K562 (cell line): ENCODE data around the gene ACTN4. TPM values are rescaled to one million over a fixed set of nuclear protein-coding genes. Genes with fewer than 3 reads are reported as not detected.

Experiments
- ATAC-seq: fragments of 200-7000 bp; cut with Tn5 transposase; 3 replicates; pipeline ENCODE4 v1.9.1; 2020; ENCODE audit warnings: moderate library complexity
- BruUV-seq: library from RNA; stranded (reverse); fragments of 400-500 nt; replicated peaks from 2 replicates; lab custom pipeline; 2021; lab: Mats Ljungman, UMichigan
- CTCF ChIA-PET: fragments of 300-600 bp; formaldehyde crosslinking; extraction: SDS; loops from one replicate; lab custom pipeline; 2021; ENCODE audit warnings: low intra/inter-chr PET ratio; lab: Yijun Ruan, JAX
- POLR2A ChIA-PET: fragments of 300-600, 350-650 bp; sonication (Branson Sonifier 250); formaldehyde crosslinking; extraction: SDS; loops from one replicate; lab custom pipeline; 2021; ENCODE audit warnings: antibody characterized with exemption, inconsistent platforms; lab: Yijun Ruan, JAX
- DNase-seq, 4 experiments: peaks; one replicate each; pipeline versions ENCODE4 v3.0.0 to v3.0.0-alpha.2; 2011 to 2018; ENCODE audit warnings: low spot score in 3 of 4, mixed read lengths in 3 of 4; ENCODE audit errors: extremely low read depth in 1 of 4
- FAIRE-seq: peaks from 2 replicates; lab custom pipeline; 2011; peaks lifted over from hg19 to GRCh38; lab: Jason Lieb, UNC
- H2AFZ ChIP-seq: 2 replicates; pipeline ENCODE4 v1.6.0; 2011; ENCODE audit warnings: low read depth, low read length, control low read depth, inconsistent platforms
- H3K27ac ChIP-seq: fragments of 200-600 bp; 3 replicates; pipeline ENCODE4 v1.8.0; 2011; ENCODE audit warnings: low read depth, mild to moderate bottlenecking, control low read depth, inconsistent platforms, low read length, moderate library complexity, mixed read lengths; ENCODE audit errors: extremely low read depth
- H3K27me3 ChIP-seq, 2 experiments: fragments of 300-600 bp in 1 of 2; 2 replicates in 1 of 2; 3 replicates in 1 of 2; pipeline versions ENCODE4 v1.6.0 to v1.8.0; 2011; ENCODE audit warnings: inconsistent platforms in 2 of 2, low read length in 2 of 2, mild to moderate bottlenecking in 1 of 2, mixed read lengths in 1 of 2, moderate library complexity in 1 of 2; ENCODE audit not compliant: control insufficient read depth in 2 of 2, insufficient read depth in 2 of 2
- H3K36me3 ChIP-seq: fragments of 300-600 bp; 3 replicates; pipeline ENCODE4 v1.8.0; 2011; ENCODE audit warnings: mild to moderate bottlenecking, low read length, inconsistent platforms; ENCODE audit not compliant: control insufficient read depth, insufficient read depth
- H3K4me1 ChIP-seq, 2 experiments: fragments of 200-600 bp in 1 of 2; replicated peaks in 1 of 2; 2 replicates in 1 of 2; 3 replicates in 1 of 2; pipeline versions ENCODE4 v1.5.1 to v1.8.0; 2011; ENCODE audit warnings: inconsistent platforms in 2 of 2, low read length in 2 of 2, mild to moderate bottlenecking in 1 of 2, mixed read lengths in 1 of 2, moderate library complexity in 1 of 2; ENCODE audit not compliant: control insufficient read depth in 2 of 2, insufficient read depth in 2 of 2
- H3K4me2 ChIP-seq: 2 replicates; pipeline ENCODE4 v1.6.1; 2011; ENCODE audit warnings: low read length, control low read depth, inconsistent platforms, mixed read lengths; ENCODE audit not compliant: insufficient read depth
- H3K4me3 ChIP-seq: fragments of 200-600 bp; sonication (generic), shearing (Covaris generic); 2 replicates; pipeline ENCODE4 v1.5.1; 2016; ENCODE audit warnings: control low read depth, inconsistent platforms
- H3K79me2 ChIP-seq: fragments of 200-600 bp; 3 replicates; pipeline ENCODE4 v1.8.0; 2011; ENCODE audit warnings: low read length, inconsistent platforms; ENCODE audit not compliant: control insufficient read depth, insufficient read depth
- H3K9ac ChIP-seq, 2 experiments: 2 replicates each; pipeline versions ENCODE4 v1.6.0 to v1.6.1; 2011; ENCODE audit warnings: low read depth in 2 of 2, low read length in 2 of 2, control low read depth in 1 of 2, inconsistent platforms in 1 of 2, mild to moderate bottlenecking in 1 of 2, mixed read lengths in 1 of 2; ENCODE audit not compliant: insufficient read depth in 1 of 2
- H3K9me1 ChIP-seq: one replicate; pipeline ENCODE4 v1.6.0; 2011; ENCODE audit warnings: inconsistent platforms, mild to moderate bottlenecking, low read length, moderate library complexity; ENCODE audit not compliant: control insufficient read depth, insufficient read depth
- H3K9me3 ChIP-seq: replicated peaks from 2 replicates; pipeline ENCODE4 v1.5.1; 2011; ENCODE audit warnings: low read depth, low read length, inconsistent platforms; ENCODE audit not compliant: control insufficient read depth, insufficient read depth
- H4K20me1 ChIP-seq: replicated peaks from 2 replicates; pipeline ENCODE4 v1.6.1; 2011; ENCODE audit warnings: low read length, inconsistent platforms, mixed read lengths; ENCODE audit not compliant: control insufficient read depth, insufficient read depth
- NFE2 ChIP-seq: IDR thresholded peaks from 2 replicates; pipeline ENCODE4 v1.6.1; 2014; ENCODE audit warnings: antibody characterized with exemption, low read depth
- ZBED1 ChIP-seq: IDR thresholded peaks from 2 replicates; pipeline ENCODE4 v1.6.1; 2014
- WGBS: fragments of 100-300 bp; shearing (Covaris generic); methylation state at CpG from one replicate; pipeline ENCODE4 v1.1.6; 2016; ENCODE audit warnings: low coverage, mixed read lengths; ENCODE audit not compliant: insufficient coverage; ENCODE audit errors: missing lambda C conversion rate; 5-methylcytosine and 5-hydroxymethylcytosine counted together
- in situ Hi-C: fragments of 300-500 bp; cut with MboI; formaldehyde crosslinking; loops from 4 replicates; pipeline ENCODE4 v1.15.0; 2018; ENCODE audit warnings: inconsistent platforms, mixed read lengths
- intact Hi-C: fragments of 100-400 bp; cut with micrococcal nuclease; formaldehyde crosslinking; loops from 2 replicates; pipeline ENCODE4 v1.14.2; 2022
- polyA plus RNA-seq, 8 experiments: library from polyadenylated mRNA; depleted of rRNA in 4 of 8; stranded (reverse) in 5 of 8; unstranded in 3 of 8; fragments of >200 nt; fragmentation: Nextera tagmentation in 2 of 8; fragmentation: Illumina TruSeq in 1 of 8; extraction: Ambion mirVana in 2 of 8; extraction: Trizol in 1 of 8; gene quantifications; 2 replicates each; pipeline versions ENCODE4 v1.2.1 to v1.2.3, GENCODE V29; 2011 to 2014; ENCODE audit warnings: inconsistent platforms in 1 of 8, missing spikeins in 1 of 8
- total RNA-seq, 7 experiments: library from RNA; depleted of rRNA in 6 of 7; stranded (reverse); fragments of >200 nt in 6 of 7; fragmentation: Illumina TruSeq in 2 of 7; extraction: Trizol in 2 of 7; gene quantifications; 2 replicates each; pipeline versions ENCODE4 v1.2.1 to v1.2.3, GENCODE V29; 2011 to 2021; ENCODE audit warnings: low replicate concordance in 1 of 7
- TF ChIP-seq, protein P1 (sequence below), 2 experiments: fragments of 450-650 bp; IDR thresholded peaks; 2 replicates each; pipeline ENCODE4 v1.6.1; 2016; ENCODE audit warnings: mild to moderate bottlenecking in 2 of 2, borderline replicate concordance in 1 of 2, low read depth in 1 of 2, moderate library complexity in 1 of 2

ACTN4 gene
- total and polyA plus RNA-seq, 9 of the 15 experiments (the other 6 are each of a cell fraction or from before 2014, with no cell fraction given): 3.1 to 385 (median 125) TPM

DNA sequence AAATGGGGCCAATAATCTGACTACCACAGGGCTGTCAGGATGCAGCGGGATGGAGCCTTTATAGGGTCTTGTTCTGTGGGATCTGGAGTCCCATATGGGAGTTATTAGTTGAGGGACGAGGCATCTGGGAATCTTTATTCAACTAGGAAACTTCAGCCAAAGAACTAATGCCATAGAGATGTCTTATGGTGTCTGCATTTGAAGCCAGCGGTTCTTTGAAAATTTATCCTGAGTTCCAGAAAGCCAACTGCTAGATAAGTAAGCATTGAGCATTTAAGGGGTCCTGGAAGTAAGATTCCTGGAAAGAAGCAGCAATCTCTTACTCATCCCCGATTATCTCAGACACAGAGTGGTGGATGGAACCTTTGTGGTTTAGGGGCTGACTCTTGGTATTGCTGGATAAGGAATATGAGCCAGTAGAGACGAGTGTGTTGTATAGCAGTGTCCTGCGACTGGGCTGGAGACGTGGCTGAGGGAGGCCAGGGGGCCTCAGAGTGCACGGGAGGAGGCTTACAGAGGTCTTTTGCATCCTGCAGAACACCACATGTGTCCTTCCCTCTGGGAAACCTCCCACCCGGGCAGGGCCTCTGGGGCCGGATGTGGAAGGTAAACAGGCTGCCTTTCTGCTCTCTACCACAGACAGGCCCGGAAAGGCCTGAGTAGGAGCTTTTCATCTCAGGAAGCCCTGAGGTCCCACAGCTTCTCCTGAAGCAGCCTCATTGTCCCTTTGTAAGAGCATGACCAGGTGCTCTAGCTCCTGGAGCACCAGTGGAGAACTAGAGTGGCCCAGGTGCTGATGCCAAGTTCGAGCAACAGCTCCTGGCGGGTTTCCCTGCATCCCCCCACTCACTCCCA, 28.8 kb downstream of the ACTN4 start:
- ATAC-seq (peak; percentile 90), DNase-seq (peak; percentile 62 to 96 (median 83)), FAIRE-seq (peak; percentile 95)
- Histone ChIP-seq H3K4me3 (no peak overlapping the region; the same call in 1 of the 2 replicates), H3K27me3 (no peaks in the 10 kb centered on the region), H3K9me1 (peaks cover 3% of the 10 kb centered on the region), H3K4me2 (peak overlapping the region; percentile 77), H3K9me3 (no peaks in the 10 kb centered on the region), H4K20me1 (no peaks in the 10 kb centered on the region; the same call in 1 of the 2 replicates), H3K4me1 (peaks cover 53 to 79% of the 10 kb centered on the region in 2 experiments), H3K79me2 (peaks cover 90% of the 10 kb centered on the region), H2AFZ (no peak overlapping the region), H3K27ac (peak overlapping the region; percentile 89), H3K36me3 (peaks cover 56% of the 10 kb centered on the region), H3K9ac (peak overlapping the region; percentile 70 to 85)
- ChIA-PET POLR2A (interaction anchor here (0.6 to 3.1 kb wide), 5 partner anchors 10 to 340 kb away, joined by 3 to 31 read pairs (median 3); partner anchors contain the start of gene MAP4K1), CTCF (no interaction called here)
- under 1% methylated on average over 12 of the region's 13 CpGs for whole genome bisulfite sequencing
- no TSS peak for BruUV-seq
- intact Hi-C loops: loop anchor here (5.0 kb wide), 2 partner anchors 39 to 51 kb away; no protein-coding TSS in a partner anchor
- in situ Hi-C loops: no loop called here
- TF ChIP-seq NFE2: peak; percentile 67
- TF ChIP-seq, protein P1, sequence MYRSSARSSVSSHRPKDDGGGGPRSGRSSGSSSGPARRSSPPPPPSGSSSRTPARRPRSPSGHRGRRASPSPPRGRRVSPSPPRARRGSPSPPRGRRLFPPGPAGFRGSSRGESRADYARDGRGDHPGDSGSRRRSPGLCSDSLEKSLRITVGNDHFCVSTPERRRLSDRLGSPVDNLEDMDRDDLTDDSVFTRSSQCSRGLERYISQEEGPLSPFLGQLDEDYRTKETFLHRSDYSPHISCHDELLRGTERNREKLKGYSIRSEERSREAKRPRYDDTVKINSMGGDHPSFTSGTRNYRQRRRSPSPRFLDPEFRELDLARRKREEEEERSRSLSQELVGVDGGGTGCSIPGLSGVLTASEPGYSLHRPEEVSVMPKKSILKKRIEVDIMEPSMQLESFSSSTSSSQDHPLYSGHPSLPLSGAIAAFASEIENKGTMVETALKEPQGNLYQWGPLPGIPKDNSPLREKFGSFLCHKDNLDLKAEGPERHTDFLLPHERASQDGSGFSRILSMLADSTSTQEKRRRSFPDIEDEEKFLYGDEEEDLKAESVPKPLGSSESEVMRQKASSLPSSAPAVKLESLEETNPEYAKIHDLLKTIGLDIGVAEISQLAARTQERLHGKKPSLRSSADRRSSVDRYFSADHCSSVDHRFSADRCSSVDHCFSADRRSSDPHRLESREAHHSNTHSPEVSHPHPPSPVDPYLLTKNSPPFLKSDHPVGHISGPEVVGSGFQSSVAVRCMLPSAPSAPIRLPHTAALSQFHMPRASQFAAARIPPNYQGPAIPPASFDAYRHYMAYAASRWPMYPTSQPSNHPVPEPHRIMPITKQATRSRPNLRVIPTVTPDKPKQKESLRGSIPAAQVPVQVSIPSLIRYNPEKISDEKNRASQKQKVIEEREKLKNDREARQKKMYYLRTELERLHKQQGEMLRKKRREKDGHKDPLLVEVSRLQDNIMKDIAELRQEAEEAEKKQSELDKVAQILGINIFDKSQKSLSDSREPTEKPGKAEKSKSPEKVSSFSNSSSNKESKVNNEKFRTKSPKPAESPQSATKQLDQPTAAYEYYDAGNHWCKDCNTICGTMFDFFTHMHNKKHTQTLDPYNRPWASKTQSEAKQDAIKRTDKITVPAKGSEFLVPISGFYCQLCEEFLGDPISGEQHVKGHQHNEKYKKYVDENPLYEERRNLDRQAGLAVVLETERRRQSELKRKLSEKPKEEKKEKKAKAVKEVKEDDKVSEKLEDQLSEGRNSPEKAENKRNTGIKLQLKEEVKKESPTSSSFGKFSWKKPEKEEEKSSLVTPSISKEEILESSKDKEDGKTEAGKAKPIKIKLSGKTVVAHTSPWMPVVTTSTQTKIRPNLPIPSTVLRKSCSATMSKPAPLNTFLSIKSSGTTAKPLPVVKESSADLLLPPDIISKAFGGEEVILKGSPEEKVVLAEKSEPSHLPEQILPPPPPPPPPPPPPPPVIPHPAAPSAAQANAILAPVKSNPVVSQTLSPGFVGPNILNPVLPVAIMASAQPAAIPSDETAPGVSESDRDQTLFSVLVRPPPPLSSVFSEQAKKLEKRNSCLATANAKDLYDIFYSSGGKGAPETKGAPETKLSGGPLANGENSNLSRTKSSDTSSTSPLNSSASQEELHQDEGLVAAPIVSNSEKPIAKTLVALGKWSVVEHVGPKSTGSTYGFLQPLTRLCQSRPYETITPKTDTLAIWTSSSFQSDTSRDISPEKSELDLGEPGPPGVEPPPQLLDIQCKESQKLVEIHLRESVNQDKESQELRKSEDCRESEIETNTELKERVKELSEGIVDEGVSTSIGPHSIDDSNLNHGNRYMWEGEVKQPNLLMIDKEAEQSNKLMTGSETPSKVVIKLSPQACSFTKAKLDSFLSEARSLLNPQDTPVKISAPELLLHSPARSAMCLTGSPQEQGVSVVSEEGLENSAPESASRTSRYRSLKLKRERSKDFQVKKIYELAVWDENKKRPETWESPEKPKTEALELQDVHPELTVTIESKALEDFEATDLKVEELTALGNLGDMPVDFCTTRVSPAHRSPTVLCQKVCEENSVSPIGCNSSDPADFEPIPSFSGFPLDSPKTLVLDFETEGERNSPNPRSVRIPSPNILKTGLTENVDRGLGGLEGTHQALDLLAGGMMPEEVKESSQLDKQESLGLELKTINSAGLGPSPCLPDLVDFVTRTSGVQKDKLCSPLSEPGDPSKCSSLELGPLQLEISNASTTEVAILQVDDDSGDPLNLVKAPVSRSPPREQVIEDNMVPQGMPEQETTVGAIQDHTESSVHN (IDR thresholded peaks at IDR 0.05; ENCODE audit: borderline replicate concordance in 1 of 2, low read depth in 1 of 2): peak in 1 of 2 experiments; percentile 87; a peak in 2 of 4 replicates
- peak; percentile 63; the same call in 1 of the 2 replicates for TF ChIP-seq ZBED1
